Coronary artery (tissue), 2 donors: ENCODE data around the gene PDGFRA.

Experiments used
- DNase-seq: peaks from one replicate; pipeline ENCODE4 v3.0.0-alpha.2; 2017; ENCODE audit warnings: low spot score
- H3K27ac ChIP-seq, 2 donors: fragments of 200-600 bp; sonication (generic); one replicate each; pipeline ENCODE4 v1.5.1; 2016 to 2019
- H3K4me3 ChIP-seq: fragments of 200-600 bp; sonication (generic); 2 replicates; pipeline ENCODE4 v1.5.1; 2016; ENCODE audit warnings: mild to moderate bottlenecking, moderate library complexity
- CTCF ChIP-seq: fragments of 200-600 bp; sonication (generic); IDR thresholded peaks from one replicate; pipeline ENCODE4 v1.5.1; 2019; ENCODE audit warnings: antibody characterized with exemption

The PDGFRA gene

GRCh38 chr4:54217642-54218495, 11.2 kb upstream of the PDGFRA start:
- peak; percentile 87 for DNase-seq
- TF ChIP-seq CTCF = peak; percentile 84
- peak overlapping the region in 1 of 2 donors; percentile 55 for H3K27ac ChIP-seq
- H3K4me3 ChIP-seq = peak overlapping the region; percentile 67

- no peak for TF ChIP-seq CTCF
- H3K27ac ChIP-seq = no peak overlapping the region
- DNase-seq = no peak
- H3K4me3 ChIP-seq = no peak overlapping the region
Observed at GRCh38 chr4:54218736-54219135, 10.4 kb upstream of the PDGFRA start.

- TF ChIP-seq CTCF = no peak
- H3K27ac ChIP-seq = no peak overlapping the region
- no peak for DNase-seq
- peak overlapping the region; percentile 81 for H3K4me3 ChIP-seq
Observed at GRCh38 chr4:54224996-54225597, 4.0 kb upstream of the PDGFRA start.

- peak overlapping the region; percentile 81 for H3K4me3 ChIP-seq
- DNase-seq = no peak
- peak overlapping the region in 1 of 2 donors; percentile 88 for H3K27ac ChIP-seq
- TF ChIP-seq CTCF = no peak
Observed at GRCh38 chr4:54225598-54226403, 3.3 kb upstream of the PDGFRA start.

- TF ChIP-seq CTCF = no peak
- DNase-seq = no peak
- peak overlapping the region; percentile 81 for H3K4me3 ChIP-seq
- H3K27ac ChIP-seq = peak overlapping the region; percentile 85 to 88
Observed at GRCh38 chr4:54226404-54227255, 2.5 kb upstream of the PDGFRA start.

- no peak for TF ChIP-seq CTCF
- Histone ChIP-seq H3K4me3 (peak overlapping the region; percentile 81), H3K27ac (peak overlapping the region; percentile 85 to 88)
- DNase-seq = no peak
Observed at GRCh38 chr4:54227256-54228055, 1.6 kb upstream of the PDGFRA start.
